NCI-H2196 (cell line): ENCODE measurements around the gene DEPDC5.

Experiments used
- DNase-seq: peaks from one replicate; lab custom pipeline; 2025; ENCODE audit not compliant: unreplicated experiment; lab: John Stamatoyannopoulos, UW

The DEPDC5 gene

GRCh38 chr22:31945443-31945855 is 191.6 kb downstream of the DEPDC5 start:
- no peak for DNase-seq

GRCh38 chr22:31945971-31946680 is 192.3 kb downstream of the DEPDC5 start:
- DNase-seq = no peak

- peak; percentile 25 for DNase-seq
Observed at GRCh38 chr22:31947296-31947695, 193.5 kb downstream of the DEPDC5 start.

DNA sequence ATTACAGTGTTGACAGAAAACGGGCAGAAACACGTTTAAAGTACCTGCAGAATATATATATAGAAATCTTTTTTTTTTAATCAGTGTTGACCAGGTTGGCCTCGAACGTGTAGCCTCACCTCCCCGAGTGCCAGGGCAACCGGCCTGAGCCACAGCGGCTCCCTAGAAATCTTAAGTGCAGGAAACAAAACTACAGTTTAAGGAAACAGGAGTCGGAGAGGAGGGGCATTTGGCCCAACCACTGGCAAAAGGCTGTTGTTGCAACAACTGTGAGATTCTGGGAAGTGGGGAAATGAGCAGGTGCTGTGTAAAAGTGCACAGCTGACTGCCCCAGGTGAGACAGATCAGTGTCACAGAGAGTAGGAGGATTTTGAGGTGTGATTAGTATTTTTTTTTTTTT is 194.2 kb downstream of the DEPDC5 start:
- no peak for DNase-seq

DNA sequence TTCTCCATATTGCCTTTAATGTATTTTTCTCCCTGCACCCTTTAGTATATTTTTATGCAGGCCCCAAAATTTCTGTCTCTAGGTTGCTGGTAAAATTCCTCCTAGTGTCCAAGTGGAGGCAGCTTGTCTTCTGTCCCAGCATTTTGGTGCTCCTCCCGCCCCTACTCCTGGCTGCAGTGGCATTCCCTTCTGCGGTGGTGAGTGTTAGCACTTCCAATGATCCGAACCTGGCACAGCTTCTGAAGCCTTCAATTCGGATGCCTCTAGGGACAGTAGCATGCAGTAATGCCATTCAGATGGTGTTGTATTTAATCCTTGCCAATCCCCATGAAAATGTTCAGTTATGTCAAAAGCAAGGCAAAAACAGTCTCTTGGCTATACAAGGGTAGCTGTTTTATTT is 196.4 kb downstream of the DEPDC5 start:
- DNase-seq = no peak

DNA sequence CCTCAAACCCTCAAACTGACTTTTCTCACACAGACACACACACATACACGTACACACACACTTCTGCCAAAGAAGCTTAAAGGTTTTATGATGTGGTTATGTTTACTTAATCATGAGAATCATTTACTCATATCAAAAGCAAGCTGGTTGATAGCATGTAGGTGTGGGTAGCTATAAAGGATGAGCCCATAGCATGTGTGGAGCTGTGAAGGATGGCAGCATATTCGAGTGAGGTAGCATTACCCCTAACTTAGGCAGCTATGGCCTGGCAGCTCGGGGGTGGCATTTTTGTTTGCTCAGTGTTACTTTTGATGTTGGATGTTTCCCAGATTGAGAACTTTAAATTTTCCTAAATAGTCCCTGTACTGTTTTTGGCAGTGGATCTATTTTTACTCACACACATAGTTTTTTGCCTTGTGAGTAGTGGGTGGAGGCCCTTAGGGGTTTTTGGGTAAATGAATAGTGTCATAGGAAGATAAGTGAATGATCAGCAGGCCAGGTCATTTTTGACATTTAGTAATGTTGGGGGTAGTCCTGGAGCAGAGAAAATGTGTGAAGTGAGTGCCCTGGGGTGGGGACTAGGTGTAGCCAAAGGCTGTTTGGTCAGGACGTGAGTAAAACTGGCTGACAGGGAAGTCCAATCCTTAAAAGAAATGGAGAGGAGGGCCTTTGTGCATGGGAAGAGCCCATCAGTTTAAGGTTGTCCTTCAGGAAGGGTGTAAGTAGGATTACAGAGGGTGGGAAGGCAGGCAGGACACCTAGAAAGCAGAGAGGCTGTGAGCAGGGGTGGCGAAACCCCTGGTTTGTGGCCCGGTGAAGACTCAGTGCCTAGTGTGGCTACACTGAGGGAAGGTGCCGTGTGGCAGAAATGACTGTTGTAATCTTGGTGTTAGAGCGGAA is 197.6 kb downstream of the DEPDC5 start:
- no peak for DNase-seq

GRCh38 chr22:31952094-31952401 is 198.2 kb downstream of the DEPDC5 start:
- no peak for DNase-seq

DNA sequence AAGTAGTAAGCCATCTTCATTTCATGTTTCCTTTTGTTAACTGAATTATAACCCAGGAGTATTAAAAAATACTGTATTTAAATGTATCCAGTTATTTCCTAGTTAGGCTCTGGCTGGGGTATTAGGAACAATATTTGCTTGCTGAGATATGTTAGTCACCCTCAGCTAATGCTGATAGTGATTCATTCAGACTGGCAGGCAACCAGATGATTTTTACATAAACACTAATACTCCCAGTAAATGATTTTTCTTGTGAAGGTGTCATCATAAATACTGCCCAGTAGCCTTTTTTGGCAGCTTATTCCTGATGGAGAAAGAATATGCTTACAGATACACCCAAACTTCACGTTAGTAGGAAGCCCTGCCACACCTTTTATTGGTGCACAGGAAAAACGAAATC is 198.7 kb downstream of the DEPDC5 start:
- DNase-seq = no peak

GRCh38 chr22:31953261-31953660 is 199.4 kb downstream of the DEPDC5 start:
- no peak for DNase-seq

GRCh38 chr22:31954535-31955523 is 201.0 kb downstream of the DEPDC5 start:
- DNase-seq = no peak

GRCh38 chr22:31956360-31956759 is 202.5 kb downstream of the DEPDC5 start:
- no peak for DNase-seq
